Measurements from ENCODE around the gene ARHGAP31.

DNA sequence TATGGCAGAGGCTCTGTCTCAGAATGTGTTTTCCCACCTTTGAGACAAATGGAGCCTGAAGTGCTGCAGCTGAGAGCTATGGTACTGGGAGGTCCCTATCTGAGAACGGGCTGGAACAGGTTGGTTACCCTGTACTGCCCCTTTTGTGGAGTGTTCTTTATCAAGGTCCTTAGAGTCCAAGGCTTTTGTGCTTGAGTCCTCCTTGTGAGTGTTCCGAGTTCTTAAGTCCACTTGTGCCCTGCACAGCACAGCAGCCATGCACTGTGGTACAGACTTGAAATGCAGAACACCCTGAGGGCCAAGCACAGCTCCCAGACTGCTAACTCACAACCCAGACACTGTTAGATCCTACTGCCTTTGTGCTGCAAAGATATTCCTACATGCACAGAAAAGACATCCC is 67.8 kb downstream of the ARHGAP31 start:
- TF ChIP-seq, protein P1, sequence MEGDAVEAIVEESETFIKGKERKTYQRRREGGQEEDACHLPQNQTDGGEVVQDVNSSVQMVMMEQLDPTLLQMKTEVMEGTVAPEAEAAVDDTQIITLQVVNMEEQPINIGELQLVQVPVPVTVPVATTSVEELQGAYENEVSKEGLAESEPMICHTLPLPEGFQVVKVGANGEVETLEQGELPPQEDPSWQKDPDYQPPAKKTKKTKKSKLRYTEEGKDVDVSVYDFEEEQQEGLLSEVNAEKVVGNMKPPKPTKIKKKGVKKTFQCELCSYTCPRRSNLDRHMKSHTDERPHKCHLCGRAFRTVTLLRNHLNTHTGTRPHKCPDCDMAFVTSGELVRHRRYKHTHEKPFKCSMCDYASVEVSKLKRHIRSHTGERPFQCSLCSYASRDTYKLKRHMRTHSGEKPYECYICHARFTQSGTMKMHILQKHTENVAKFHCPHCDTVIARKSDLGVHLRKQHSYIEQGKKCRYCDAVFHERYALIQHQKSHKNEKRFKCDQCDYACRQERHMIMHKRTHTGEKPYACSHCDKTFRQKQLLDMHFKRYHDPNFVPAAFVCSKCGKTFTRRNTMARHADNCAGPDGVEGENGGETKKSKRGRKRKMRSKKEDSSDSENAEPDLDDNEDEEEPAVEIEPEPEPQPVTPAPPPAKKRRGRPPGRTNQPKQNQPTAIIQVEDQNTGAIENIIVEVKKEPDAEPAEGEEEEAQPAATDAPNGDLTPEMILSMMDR (IDR thresholded peaks at IDR 0.05), result no peak
- no peak for TF ChIP-seq TCF7 (CRISPR knock-in tag; IDR thresholded peaks at IDR 0.05; ENCODE audit: low read depth)
- no peak for TF ChIP-seq FOXK1 (CRISPR knock-in tag; IDR thresholded peaks at IDR 0.05)

All from WTC11 (cell line).